ENCODE results near the gene YPEL1.

YPEL1 gene

DNA sequence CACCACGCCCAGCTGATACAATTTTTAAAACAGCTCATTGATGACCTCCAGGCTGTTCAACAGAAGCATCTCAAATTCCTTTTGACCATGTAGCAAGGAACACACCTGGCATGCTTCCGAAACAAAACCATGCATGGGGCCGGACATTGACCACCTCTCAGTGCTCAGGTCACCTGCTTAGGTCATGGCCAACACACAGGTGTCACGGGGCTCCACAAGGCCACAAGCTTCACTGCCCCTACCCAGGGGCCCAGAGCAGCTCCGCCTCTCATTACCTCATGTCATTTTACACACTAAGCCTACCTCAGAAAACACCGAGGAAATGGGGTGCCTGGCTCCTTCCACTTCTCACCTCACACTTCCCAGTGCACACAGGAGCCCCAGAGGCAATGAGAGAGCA lies 26.6 kb downstream of the YPEL1 start:
- peaks cover 9% of the 10 kb centered on the region for H3K4me1 Mint-ChIP-seq (ENCODE audit: low read depth)
- no peaks in the 10 kb centered on the region for H3K9me3 Mint-ChIP-seq
- H3K27ac Mint-ChIP-seq, result no peak overlapping the region
- no peak overlapping the region for H3K4me3 Mint-ChIP-seq
- H3K36me3 Mint-ChIP-seq (ENCODE audit: low read depth), result no peaks in the 10 kb centered on the region
- intact Hi-C loops (cut with micrococcal nuclease), result loop anchor here (10.0 kb wide), 1 partner anchor 56 kb away; no protein-coding TSS in a partner anchor
- H3K27me3 Mint-ChIP-seq, result no peaks in the 10 kb centered on the region

DNA sequence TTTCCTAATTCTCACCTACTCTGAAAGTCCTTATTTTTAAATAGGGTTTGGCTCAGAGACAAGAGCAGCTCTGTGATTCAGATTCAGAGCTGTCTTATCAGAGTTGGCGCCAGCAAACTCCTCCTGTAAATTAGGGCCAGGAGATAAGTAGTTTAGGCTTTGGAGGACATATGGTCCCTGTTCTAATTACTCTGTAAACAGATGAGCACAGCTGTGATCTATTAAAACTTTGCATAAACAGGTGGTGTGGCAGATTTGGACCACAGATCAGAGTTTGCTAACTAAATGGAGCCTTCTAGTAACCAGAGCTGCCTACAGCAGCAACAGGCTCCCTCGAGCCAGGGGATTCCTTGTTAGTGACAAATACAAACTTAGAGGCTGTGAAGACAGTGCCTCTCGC lies 27.9 kb downstream of the YPEL1 start:
- Mint-ChIP-seq H3K27me3 (no peaks in the 10 kb centered on the region), H3K36me3 (ENCODE audit: low read depth) (no peaks in the 10 kb centered on the region), H3K4me1 (ENCODE audit: low read depth) (no peaks in the 10 kb centered on the region), H3K27ac (no peak overlapping the region), H3K9me3 (no peaks in the 10 kb centered on the region), H3K4me3 (no peak overlapping the region)
- intact Hi-C loops (cut with micrococcal nuclease), result loop anchor here (10.0 kb wide), 1 partner anchor 57 kb away; no protein-coding TSS in a partner anchor

DNA sequence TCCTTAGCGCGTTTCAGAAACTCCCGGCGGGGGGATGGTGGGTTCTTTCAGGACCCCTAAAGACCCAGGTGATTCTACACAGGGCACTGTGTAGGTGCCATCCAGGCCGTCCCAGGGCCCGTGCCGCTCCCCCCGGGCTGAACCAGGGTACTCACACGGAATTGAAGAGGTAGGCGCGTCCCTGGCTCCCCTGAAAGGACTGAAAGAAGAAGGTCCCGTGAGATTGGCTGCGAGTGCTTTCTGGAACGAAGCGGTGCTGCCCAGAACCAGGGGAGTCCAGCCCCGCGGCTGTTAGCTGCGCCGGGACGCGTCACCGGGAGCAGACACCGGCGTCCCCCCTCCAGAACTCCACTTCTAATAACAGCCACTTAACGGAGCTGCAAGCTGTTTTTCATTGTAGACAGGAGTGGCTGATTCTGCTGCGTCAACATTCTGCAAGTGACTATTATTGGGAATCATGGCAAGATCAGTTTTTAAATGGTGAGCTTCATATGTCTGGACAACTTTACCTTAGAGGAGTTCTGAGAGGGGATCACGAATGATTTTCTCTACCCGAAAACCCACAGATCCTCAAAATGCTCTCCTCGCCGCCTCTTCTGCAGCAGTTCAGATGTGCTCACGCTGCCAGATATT lies 31.8 kb downstream of the YPEL1 start:
- Mint-ChIP-seq H3K4me1 (ENCODE audit: low read depth) (no peaks in the 10 kb centered on the region), H3K27ac (no peak overlapping the region), H3K4me3 (no peak overlapping the region), H3K36me3 (ENCODE audit: low read depth) (peaks cover 29% of the 10 kb centered on the region), H3K9me3 (no peaks in the 10 kb centered on the region), H3K27me3 (no peaks in the 10 kb centered on the region)
- intact Hi-C loops (cut with micrococcal nuclease), result loop anchor here (10.0 kb wide), 1 partner anchor 61 kb away; no protein-coding TSS in a partner anchor

DNA sequence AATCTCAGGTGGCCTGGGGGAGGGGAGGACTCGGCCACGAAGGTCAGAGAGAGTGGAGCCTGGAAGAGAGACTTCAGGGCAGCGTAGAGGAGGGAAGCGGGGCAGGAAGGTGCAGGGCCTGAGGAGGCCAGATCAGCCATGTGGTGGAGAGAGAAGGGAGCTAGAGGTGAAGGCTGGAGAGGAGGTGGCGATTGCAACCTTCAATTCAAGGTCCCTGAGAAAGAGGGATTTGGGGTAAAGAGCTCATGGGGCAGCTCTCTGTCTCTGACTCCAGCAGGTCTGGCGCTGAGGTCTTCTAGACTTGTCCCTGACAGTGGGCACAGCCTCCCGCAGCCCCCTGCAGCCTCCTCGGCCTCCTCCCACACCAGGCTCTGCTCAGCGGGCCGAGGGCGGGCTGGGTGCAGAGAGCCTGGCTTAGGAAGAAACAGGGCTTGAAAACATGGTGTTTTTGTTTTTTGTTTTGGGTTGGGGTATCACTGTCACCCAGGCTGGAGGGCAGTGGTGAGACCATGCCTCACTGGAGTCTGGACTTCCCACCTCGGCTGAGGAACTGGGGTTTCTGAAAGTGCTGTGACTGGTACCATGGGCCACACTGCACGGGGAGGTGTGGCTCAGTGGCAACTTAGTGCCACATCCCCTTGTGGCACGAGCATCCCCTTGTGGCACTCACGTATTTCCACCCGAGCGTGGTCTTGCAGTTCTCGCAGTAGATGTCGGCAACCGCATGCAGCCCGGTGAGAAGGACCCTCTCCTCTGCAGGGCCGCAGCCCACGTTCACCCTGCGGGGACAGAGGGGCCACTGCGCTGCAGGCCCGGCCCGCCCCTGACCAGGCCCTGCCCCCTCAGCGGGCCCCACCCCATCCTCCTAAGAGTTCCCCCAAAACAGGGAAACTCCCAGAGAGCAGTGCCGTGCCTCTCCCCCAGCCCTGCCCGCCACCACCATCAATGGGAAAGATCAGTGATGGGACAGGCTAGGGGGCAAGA lies 32.6 kb downstream of the YPEL1 start:
- Mint-ChIP-seq H3K27ac (peak overlapping the region; percentile 4), H3K36me3 (ENCODE audit: low read depth) (peaks cover 36% of the 10 kb centered on the region), H3K9me3 (no peaks in the 10 kb centered on the region), H3K4me1 (ENCODE audit: low read depth) (no peaks in the 10 kb centered on the region), H3K27me3 (no peaks in the 10 kb centered on the region), H3K4me3 (no peak overlapping the region)
- intact Hi-C loops (cut with micrococcal nuclease), result loop anchor here (10.0 kb wide), 1 partner anchor 62 kb away; no protein-coding TSS in a partner anchor

DNA sequence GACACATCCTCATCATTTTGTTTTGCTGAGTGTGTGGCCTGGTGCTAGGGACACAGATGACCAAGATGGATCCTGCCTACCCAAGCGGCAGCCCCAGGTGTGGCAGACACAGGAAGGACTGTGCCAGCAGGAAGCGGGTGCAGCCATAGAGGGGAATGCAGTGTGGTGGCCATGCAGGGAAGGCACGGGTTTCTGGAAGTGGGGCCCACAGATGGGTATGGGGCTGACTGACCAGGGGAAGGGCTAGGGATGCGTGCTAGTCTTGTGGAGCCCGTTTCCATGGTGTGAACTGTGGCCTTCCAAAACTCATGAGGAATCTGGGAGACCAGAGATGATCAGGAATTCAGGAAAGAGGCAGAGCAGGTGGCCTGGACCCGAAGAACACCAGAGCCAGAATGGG lies 33.5 kb downstream of the YPEL1 start:
- no peaks in the 10 kb centered on the region for H3K27me3 Mint-ChIP-seq
- intact Hi-C loops (cut with micrococcal nuclease), result loop anchor here (10.0 kb wide), 1 partner anchor 63 kb away; no protein-coding TSS in a partner anchor
- H3K4me3 Mint-ChIP-seq, result no peak overlapping the region
- no peaks in the 10 kb centered on the region for H3K9me3 Mint-ChIP-seq
- no peaks in the 10 kb centered on the region for H3K4me1 Mint-ChIP-seq (ENCODE audit: low read depth)
- H3K27ac Mint-ChIP-seq, result peak overlapping the region; percentile 4
- H3K36me3 Mint-ChIP-seq (ENCODE audit: low read depth), result peaks cover 42% of the 10 kb centered on the region

DNA sequence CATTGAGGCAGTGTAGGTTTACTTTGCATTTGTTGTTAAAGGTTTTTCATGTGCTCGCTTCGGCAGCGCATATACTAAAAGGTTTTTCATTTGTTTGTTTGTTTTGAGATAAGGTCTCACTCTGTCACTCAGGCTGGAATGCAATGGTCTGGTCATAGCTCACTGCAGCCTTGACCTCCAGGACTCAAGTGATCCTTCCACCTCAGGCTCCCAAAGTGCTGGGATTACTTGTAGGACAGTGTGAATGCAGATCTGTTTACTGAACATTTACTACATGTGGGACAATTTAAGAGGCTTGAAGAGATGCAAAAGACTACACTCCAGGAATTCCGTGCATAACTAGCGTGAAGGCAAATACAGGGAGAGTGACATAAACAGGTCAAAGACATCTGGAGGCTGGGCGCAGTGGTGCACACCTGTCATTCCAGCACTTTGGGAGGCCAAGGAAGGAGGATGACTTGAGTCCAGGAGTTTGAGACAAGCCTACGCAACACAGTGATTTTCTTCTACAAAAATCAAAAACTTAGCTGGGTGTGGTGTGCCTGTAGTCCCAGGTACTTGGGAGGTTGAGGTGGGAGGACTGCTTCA lies 34.1 kb downstream of the YPEL1 start:
- no peak overlapping the region for H3K4me3 Mint-ChIP-seq
- H3K27me3 Mint-ChIP-seq, result no peaks in the 10 kb centered on the region
- H3K9me3 Mint-ChIP-seq, result no peaks in the 10 kb centered on the region
- intact Hi-C loops (cut with micrococcal nuclease), result loop anchor here (10.0 kb wide), 1 partner anchor 63 kb away; no protein-coding TSS in a partner anchor
- no peaks in the 10 kb centered on the region for H3K4me1 Mint-ChIP-seq (ENCODE audit: low read depth)
- peaks cover 49% of the 10 kb centered on the region for H3K36me3 Mint-ChIP-seq (ENCODE audit: low read depth)
- H3K27ac Mint-ChIP-seq, result no peak overlapping the region

DNA sequence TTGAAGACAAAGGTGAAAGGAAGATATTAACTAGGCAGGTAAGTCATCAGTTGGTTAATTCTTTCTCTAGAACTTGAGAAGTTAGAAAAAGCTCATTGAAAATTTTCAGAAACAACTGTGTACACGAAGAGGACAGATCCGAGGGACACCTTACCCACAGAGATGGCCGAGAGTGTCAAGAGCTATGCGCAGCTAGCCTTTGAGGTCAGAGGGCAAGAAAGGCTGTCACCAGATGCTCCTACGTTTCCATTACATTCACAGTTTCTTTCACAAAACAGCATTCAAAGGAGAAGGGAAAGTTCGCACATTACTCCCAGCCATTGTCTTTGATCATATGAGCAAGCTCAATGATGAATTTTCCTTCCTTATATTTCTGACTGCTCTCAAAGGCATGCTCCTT lies 34.8 kb downstream of the YPEL1 start:
- Mint-ChIP-seq H3K36me3 (ENCODE audit: low read depth) (peaks cover 55% of the 10 kb centered on the region), H3K4me3 (no peak overlapping the region), H3K27me3 (no peaks in the 10 kb centered on the region), H3K9me3 (no peaks in the 10 kb centered on the region), H3K4me1 (ENCODE audit: low read depth) (no peaks in the 10 kb centered on the region), H3K27ac (no peak overlapping the region)
- intact Hi-C loops (cut with micrococcal nuclease), result loop anchor here (10.0 kb wide), 1 partner anchor 64 kb away; no protein-coding TSS in a partner anchor

DNA sequence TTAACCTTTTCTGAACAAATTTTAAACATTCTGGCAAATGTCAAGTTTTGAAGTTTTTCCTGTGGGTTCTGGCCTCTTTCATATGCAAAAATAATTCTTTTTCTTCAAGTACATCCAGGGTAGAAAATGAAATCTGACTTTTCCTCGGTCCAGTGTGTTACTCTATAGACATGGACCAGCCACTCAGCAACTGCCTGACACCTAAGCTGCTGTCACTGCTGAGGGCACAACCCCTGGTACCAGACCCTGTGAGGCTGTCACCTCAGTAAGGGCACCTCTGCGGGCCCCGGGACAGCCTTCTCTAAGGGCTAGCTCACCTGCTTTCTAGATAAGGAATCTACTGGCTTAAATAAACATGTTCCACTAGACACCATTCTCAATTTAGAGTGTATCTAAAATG lies 36.0 kb downstream of the YPEL1 start:
- Mint-ChIP-seq H3K27me3 (no peaks in the 10 kb centered on the region), H3K36me3 (ENCODE audit: low read depth) (peaks cover 67% of the 10 kb centered on the region), H3K4me1 (ENCODE audit: low read depth) (no peaks in the 10 kb centered on the region), H3K27ac (no peak overlapping the region), H3K9me3 (no peaks in the 10 kb centered on the region), H3K4me3 (no peak overlapping the region)
- intact Hi-C loops (cut with micrococcal nuclease), result loop anchor here (10.0 kb wide), 1 partner anchor 65 kb away; no protein-coding TSS in a partner anchor

DNA sequence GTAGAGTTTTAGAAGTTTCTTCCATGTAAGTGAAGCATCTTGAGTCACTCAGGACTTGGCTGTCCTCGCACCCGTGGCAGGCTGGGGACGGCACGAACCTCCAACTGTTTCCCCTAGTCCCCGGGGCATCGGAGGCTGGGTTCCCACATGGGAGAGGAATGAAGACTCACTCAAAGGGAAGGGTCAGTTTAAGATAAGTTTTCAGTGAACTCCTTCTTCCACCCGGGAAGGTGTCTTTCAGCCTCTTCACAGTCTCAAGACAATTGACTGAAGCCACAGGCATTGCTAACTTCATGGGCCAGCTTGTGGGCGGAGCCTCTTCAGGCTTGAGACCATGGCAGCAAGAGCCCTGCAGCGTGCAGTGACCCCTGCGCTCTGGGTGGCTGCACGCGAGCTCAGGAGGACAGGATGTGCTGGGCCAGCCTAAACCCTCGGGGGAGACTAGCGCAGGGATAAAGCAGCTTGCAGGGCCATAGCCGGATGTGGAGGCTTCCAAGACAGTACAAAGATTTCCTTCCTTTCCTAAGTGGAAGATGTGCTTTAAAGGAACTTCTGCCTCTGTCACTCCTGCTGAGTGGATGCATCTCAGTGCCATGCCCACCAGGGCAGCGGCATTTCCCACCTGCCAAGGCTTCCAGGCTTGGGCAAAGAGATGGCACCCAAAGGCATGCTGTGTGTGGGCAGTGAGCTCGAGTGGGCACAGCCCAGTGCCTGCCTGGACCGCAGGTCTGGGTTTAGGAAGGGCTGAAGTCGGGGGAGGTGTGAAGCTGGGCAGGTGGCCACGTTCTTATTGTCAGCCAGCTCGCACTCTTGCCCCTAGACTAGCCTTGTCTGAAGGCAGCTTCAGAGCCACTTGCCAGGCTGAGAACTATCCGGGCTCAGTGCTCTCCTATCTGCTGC lies 36.9 kb downstream of the YPEL1 start:
- H3K4me3 Mint-ChIP-seq, result no peak overlapping the region
- peaks cover 77% of the 10 kb centered on the region for H3K36me3 Mint-ChIP-seq (ENCODE audit: low read depth)
- intact Hi-C loops (cut with micrococcal nuclease), result no loop called here
- H3K27me3 Mint-ChIP-seq, result no peaks in the 10 kb centered on the region
- H3K27ac Mint-ChIP-seq, result no peak overlapping the region
- no peaks in the 10 kb centered on the region for H3K9me3 Mint-ChIP-seq
- H3K4me1 Mint-ChIP-seq (ENCODE audit: low read depth), result no peaks in the 10 kb centered on the region

DNA sequence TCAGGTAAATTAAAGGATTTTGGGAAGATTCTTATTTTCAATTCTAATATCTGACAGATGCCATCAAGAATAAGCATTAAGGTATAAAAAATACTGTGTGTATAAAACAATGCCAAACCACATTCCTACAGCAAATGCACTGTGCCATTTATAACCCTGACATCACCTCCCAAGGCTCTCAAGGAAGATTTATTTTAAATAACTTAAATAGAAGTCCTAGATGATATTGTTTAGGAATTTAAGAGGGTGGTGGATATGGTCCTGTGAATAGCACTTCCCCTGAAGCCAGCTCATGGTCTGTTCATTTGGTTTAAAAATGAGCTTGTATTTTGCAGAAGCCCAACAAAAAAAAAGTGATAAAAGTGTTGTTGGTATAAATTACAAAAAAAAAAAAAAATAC lies 37.7 kb downstream of the YPEL1 start:
- Mint-ChIP-seq H3K27ac (no peak overlapping the region), H3K4me3 (no peak overlapping the region), H3K36me3 (ENCODE audit: low read depth) (peaks cover 85% of the 10 kb centered on the region), H3K4me1 (ENCODE audit: low read depth) (no peaks in the 10 kb centered on the region), H3K27me3 (no peaks in the 10 kb centered on the region), H3K9me3 (no peaks in the 10 kb centered on the region)
- intact Hi-C loops (cut with micrococcal nuclease), result no loop called here

DNA sequence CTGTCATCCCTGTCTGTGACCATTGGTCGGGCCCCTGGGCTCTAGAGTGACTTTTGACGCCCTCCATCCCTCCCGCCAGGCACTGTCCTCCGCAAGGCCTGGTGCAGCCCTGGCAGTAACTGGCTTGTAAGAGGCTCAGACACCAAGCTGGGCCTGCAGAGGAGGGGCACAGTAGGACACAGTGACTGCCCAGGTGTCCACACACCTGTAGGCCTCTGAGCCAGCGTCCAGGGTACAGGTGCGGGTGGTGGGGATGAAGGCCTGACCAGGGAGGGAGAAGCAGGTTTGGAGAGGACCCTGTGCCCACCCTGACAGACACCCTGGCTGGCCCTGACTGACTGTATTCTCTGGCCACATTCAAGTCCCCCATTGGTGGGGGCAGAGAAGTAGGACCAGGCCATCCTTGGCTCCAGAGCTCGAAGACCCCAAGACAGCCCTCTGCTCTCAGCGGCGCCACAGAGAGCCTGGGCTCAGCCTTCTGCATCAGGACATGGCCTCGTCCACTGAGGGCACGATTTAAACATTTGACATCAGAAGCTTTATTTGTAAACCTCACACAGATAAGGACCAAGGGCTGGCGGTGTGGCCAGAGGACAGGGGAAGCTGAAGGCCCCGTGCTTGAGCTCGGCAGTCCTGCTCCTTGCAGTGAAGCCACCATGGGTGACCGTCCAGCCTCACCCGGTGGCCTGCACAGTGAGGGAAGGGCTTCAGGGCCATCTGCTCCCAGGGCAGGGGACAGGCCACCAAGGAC lies 38.4 kb downstream of the YPEL1 start:
- H3K4me1 Mint-ChIP-seq (ENCODE audit: low read depth), result no peaks in the 10 kb centered on the region
- H3K9me3 Mint-ChIP-seq, result no peaks in the 10 kb centered on the region
- H3K27ac Mint-ChIP-seq, result no peak overlapping the region
- no peak overlapping the region for H3K4me3 Mint-ChIP-seq
- intact Hi-C loops (cut with micrococcal nuclease), result no loop called here
- peaks cover 89% of the 10 kb centered on the region for H3K36me3 Mint-ChIP-seq (ENCODE audit: low read depth)
- H3K27me3 Mint-ChIP-seq, result no peaks in the 10 kb centered on the region

DNA sequence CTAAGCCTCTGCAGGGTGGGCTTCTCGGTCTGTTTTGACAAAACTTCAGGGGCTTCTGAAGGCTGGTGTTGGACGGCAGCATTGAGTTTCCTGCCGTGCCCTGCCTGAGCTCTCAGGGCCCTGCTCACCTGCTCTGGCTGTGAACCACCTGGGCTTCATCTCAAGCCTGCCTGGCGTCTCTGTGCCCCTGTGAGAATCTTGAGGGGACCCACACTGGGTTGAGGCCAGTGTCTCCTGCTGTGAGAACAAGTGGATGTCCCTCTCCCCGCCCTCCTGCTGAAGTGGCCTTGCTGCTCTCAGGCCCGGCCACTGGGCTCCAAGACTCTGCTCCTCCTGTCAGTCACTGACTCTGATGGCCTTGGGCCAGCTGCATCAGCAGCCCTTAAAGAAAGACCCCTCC lies 39.5 kb downstream of the YPEL1 start:
- Mint-ChIP-seq H3K4me3 (no peak overlapping the region), H3K27ac (no peak overlapping the region), H3K27me3 (no peaks in the 10 kb centered on the region), H3K36me3 (ENCODE audit: low read depth) (peaks cover 89% of the 10 kb centered on the region), H3K9me3 (no peaks in the 10 kb centered on the region), H3K4me1 (ENCODE audit: low read depth) (no peaks in the 10 kb centered on the region)
- intact Hi-C loops (cut with micrococcal nuclease), result no loop called here

Measured in dendritic cell treated with granulocyte-macrophage colony-stimulating factor and Interleukin-4, amounts not matched to agents 40 ng/mL and 50 ng/mL, for 4 days (primary cell).